Hepatocyte (in vitro differentiated cells): ENCODE measurements around the gene HAGH.

Experiments used
- EZH2 ChIP-seq: fragments of 200-600 bp; sonication (generic); IDR thresholded peaks from 2 replicates; pipeline ENCODE4 v1.6.1; 2016; ENCODE audit warnings: antibody characterized with exemption, mild to moderate bottlenecking, borderline replicate concordance
- TF ChIP-seq, protein P1 (sequence below): fragments of 200-600 bp; sonication (generic); IDR thresholded peaks from 2 replicates; pipeline ENCODE4 v1.5.1; 2016; ENCODE audit warnings: antibody characterized with exemption, mild to moderate bottlenecking; ENCODE audit not compliant: poor library complexity

DNA sequence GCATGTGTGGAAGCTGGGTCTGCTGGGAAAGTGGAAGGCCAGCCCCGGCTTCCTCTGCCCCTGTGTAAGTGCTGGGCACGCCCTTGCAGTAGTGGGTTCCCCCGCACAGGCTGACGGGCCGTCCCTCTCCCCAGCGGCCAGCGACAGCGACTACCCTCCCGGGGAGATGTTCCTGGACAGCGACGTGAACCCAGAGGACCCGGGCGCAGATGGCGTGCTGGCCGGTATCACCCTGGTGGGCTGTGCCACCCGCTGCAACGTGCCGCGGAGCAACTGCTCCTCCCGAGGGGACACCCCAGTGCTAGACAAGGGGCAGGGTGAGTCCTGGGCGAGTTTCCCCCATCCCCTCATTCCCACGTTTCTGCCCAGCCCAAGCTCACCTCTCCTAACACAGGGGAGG is 60.8 kb downstream of the HAGH start:
- TF ChIP-seq EZH2 = no peak
- TF ChIP-seq, protein P1, sequence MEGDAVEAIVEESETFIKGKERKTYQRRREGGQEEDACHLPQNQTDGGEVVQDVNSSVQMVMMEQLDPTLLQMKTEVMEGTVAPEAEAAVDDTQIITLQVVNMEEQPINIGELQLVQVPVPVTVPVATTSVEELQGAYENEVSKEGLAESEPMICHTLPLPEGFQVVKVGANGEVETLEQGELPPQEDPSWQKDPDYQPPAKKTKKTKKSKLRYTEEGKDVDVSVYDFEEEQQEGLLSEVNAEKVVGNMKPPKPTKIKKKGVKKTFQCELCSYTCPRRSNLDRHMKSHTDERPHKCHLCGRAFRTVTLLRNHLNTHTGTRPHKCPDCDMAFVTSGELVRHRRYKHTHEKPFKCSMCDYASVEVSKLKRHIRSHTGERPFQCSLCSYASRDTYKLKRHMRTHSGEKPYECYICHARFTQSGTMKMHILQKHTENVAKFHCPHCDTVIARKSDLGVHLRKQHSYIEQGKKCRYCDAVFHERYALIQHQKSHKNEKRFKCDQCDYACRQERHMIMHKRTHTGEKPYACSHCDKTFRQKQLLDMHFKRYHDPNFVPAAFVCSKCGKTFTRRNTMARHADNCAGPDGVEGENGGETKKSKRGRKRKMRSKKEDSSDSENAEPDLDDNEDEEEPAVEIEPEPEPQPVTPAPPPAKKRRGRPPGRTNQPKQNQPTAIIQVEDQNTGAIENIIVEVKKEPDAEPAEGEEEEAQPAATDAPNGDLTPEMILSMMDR = no peak
